ENCODE measurements around the gene NOTCH2.
"Not testable (repeated sequence)": the region's sequence is repeated elsewhere in the genome, so short reads cannot be mapped to it uniquely, and the experiment has no call there.

GRCh38 chr1:120112212-120112611 lies 42.8 kb upstream of the NOTCH2 start:
- TF ChIP-seq, protein P1, sequence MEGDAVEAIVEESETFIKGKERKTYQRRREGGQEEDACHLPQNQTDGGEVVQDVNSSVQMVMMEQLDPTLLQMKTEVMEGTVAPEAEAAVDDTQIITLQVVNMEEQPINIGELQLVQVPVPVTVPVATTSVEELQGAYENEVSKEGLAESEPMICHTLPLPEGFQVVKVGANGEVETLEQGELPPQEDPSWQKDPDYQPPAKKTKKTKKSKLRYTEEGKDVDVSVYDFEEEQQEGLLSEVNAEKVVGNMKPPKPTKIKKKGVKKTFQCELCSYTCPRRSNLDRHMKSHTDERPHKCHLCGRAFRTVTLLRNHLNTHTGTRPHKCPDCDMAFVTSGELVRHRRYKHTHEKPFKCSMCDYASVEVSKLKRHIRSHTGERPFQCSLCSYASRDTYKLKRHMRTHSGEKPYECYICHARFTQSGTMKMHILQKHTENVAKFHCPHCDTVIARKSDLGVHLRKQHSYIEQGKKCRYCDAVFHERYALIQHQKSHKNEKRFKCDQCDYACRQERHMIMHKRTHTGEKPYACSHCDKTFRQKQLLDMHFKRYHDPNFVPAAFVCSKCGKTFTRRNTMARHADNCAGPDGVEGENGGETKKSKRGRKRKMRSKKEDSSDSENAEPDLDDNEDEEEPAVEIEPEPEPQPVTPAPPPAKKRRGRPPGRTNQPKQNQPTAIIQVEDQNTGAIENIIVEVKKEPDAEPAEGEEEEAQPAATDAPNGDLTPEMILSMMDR (IDR thresholded peaks at IDR 0.05): not testable (repeated sequence)
- not testable (repeated sequence) for TF ChIP-seq POLR2A (IDR thresholded peaks at IDR 0.05)

Data from right lobe of liver (tissue), 4 donors.